ENCODE measurements around the gene CCDC197.
A peak's percentile ranks its signal among the peaks of the same experiment; 100 is the strongest.

GRCh38 chr14:94036313-94037167, 39.4 kb downstream of the CCDC197 start:
- TF ChIP-seq, protein P1, sequence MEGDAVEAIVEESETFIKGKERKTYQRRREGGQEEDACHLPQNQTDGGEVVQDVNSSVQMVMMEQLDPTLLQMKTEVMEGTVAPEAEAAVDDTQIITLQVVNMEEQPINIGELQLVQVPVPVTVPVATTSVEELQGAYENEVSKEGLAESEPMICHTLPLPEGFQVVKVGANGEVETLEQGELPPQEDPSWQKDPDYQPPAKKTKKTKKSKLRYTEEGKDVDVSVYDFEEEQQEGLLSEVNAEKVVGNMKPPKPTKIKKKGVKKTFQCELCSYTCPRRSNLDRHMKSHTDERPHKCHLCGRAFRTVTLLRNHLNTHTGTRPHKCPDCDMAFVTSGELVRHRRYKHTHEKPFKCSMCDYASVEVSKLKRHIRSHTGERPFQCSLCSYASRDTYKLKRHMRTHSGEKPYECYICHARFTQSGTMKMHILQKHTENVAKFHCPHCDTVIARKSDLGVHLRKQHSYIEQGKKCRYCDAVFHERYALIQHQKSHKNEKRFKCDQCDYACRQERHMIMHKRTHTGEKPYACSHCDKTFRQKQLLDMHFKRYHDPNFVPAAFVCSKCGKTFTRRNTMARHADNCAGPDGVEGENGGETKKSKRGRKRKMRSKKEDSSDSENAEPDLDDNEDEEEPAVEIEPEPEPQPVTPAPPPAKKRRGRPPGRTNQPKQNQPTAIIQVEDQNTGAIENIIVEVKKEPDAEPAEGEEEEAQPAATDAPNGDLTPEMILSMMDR (IDR thresholded peaks at IDR 0.05) = peak; percentile 87
- no peak for TF ChIP-seq ZFX (IDR thresholded peaks at IDR 0.05; ENCODE audit: borderline replicate concordance)

Measured in 22Rv1 (cell line).